DMS 273 treated with DMSO at 0.1 percent for 48 hours (cell line): Measurements from ENCODE around the gene WTIP.
"Not testable (repeated sequence)": the region's sequence is repeated elsewhere in the genome, so short reads cannot be mapped to it uniquely, and the experiment has no call there.

ENCODE experiments used
- DNase-seq: peaks from one replicate; lab custom pipeline; 2025; lab: John Stamatoyannopoulos, UW

Gene WTIP

GRCh38 chr19:34480971-34481841, at the start of gene WTIP:
Gene WTIP (plus strand): TSS chr19:34481758. CDS start chr19:34481975, 217 bp downstream.
- no peak for DNase-seq

DNA sequence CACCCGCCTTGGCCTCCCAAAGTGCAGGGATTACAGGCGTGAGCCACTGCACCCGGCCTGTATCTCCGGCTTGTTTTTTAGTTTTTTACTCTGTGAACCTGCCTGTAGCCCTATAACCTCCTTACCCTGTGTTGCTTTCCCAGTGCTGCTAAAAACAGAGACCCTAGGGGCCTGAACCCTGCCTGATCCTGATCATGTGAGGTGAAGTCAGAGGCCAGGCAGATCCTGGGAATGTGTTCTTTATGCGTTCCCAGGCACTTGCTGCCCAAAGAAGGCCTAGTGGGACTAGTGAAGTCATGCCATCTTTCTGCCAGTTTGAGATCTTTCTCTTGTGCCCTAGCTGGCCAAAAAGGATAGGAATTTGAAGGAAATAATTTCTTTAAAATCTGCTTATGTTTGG, 48.8 kb upstream of the WTIP start:
- DNase-seq, result no peak

- DNase-seq, result no peak
Measured at GRCh38 chr19:34436716-34437115, 44.8 kb upstream of the WTIP start.

GRCh38 chr19:34448191-34448590, 33.4 kb upstream of the WTIP start:
- DNase-seq, result no peak

DNA sequence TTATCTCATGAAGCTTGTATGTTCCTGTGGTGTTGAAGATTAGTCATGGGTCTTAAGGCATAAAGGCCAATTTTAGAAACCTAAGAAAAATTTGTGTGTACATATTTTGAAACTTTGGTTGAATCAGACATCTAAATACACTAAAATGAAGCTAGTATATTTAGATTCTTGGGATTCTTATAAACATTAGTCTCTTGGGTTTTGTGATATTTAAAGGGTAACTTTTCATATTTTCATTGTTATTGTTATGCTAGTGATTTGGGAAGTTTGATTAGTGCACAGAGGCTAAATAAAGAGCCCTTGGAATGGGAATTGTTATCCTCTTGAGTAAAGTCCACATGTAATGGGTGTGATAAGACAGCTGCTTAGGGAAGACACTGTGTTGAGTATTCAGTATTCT, 28.8 kb upstream of the WTIP start:
- DNase-seq, result no peak

DNA sequence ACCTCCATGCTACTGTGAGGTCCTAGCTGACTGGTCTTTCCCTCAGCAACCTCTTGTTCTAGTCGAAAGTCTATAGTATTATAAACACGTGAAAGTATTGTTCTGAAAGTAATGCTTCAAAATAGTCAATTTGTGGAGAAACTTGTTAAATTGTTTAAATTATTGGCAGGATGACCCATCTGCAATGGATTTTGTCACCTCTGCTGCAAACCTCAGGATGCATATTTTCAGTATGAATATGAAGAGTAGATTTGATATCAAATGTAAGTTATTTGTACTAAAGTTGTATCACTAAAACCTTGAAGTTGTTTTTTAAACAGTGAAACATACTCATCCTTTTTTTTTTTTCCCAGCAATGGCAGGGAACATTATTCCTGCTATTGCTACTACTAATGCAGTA, 27.5 kb upstream of the WTIP start:
- DNase-seq, result no peak

GRCh38 chr19:34454685-34455084, 26.9 kb upstream of the WTIP start:
- DNase-seq, result no peak

DNA sequence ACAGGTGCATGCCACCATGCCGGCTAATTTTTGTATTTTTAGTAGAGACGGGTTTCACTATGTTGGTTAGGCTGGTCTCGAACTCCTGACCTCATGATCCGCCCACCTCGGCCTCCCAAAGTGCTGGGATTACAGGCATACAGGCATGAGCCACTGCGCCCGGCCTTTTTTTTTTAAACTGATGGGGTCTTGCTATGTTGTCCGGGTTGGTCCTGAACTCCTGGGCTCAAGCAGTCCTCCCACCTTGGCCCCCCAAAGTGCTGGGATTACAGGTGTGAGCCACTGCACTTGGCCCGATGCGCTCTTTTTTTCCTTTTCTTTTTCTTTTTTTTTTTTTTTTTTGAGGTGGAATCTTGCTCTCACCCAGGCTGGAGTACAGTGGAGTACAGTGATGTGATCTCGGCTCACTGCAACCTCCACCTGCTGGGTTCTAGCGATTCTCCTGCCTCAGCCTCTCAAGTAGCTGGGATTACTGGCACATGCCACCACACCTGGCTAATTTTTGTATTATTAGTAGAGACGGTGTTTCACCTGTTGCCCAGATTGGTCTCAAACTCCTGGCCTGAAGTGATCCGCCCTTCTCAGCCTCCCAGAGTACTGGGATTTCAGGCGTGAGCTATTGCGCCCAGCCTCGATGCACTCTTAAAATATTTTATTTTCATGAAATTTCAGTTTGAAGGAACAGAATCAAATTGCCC, 25.6 kb upstream of the WTIP start:
- DNase-seq, result not testable (repeated sequence)

GRCh38 chr19:34457446-34457845, 24.1 kb upstream of the WTIP start:
- no peak for DNase-seq

GRCh38 chr19:34458677-34459076, 22.9 kb upstream of the WTIP start:
- no peak for DNase-seq

DNA sequence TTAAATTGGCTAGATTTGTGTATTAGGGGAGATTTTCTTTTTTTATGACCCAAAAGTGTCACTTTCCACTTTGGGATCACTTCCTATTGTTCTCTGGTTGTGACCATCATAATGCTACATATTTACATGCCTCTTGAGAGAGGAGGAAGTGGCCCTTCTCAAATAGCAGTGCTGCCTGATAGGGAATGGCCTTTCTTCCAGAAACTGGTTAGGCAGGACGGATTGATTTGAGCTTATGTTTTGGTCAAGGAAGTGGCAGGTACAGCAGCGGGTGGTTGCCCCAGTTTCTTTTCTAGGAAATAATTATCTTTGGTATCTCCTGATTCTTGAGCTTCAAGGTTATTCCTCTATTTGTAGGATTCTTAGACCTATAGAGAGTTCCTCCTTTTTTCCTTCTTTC, 21.9 kb upstream of the WTIP start:
- DNase-seq, result no peak

DNA sequence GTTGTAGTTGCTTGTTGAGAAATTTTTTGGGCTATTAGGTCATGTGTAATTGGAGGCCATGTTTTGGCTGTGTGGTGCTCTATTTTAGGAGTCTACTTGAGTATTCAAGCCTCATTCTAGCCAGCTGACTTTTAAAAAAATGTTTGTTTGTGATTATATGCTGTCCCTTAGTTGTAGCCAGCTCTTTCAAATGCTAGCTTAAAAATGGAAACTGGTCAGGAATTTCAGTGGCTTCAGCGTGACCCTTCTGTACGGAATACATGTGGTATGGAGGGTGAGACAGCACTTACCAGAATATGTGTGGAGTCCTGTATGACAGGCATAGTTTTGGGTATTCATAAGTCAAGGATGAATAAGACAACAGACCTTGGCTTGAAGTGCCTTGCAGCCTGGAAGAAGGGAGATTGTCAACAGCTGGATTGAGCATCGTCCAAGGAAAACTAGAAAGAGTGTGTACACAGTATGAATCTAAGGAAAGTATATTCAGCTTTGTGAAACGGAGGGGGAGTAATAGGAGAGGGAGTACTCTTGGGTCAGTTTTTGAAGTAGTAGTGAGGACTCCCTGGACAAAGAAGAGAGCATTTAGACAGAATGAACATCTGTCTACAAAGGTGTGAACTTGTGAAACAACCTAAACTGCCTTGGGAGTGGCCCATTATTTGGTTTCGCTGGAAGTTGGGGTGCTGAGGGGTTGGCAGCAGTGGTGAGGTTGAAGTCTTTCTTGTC, 20.0 kb upstream of the WTIP start:
- DNase-seq, result no peak

GRCh38 chr19:34464785-34465184, 16.8 kb upstream of the WTIP start:
- not testable (repeated sequence) for DNase-seq

- DNase-seq, result no peak
Measured at GRCh38 chr19:34468409-34468808, 13.1 kb upstream of the WTIP start.

GRCh38 chr19:34469026-34469425, 12.5 kb upstream of the WTIP start:
- DNase-seq, result not testable (repeated sequence)

DNA sequence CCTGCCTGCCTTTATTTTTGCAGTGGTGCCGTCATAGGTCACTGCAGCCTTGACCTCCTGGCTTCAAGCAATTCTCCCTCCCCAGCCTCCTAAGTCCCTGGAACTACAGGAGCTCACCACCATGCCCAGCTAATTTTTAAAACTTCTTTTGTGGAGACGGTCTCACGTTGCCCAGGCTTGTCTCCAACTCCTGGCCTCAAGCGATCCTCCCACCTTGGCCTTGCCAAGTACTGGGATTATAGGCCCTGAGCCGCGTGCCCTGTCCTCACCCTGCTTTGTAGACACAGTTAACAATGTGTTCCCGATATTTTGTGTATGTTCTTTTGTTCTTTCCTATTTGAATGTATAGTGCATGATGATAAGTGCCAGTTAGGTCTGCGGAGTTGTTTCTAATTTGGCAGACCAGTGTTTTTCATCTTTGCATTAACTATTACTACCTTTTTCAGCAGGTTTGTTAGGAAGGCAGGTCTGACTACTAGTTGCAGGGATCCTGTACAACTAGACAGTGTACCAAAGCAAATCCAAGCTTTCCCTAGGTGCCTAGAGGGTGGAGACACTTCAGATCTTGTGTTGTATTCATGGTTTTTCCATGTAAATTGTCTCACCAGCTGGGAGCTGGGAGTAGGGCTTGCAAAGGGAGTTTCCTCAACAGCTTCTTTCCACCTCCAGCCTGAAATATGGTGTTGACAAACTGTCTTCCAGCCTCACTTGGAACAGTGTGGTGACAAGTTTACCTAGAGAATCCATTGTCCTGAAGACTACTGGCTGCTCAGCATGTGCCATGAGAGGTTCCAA, 9.5 kb upstream of the WTIP start:
- no peak for DNase-seq

GRCh38 chr19:34474233-34474989, 7.1 kb upstream of the WTIP start:
- no peak for DNase-seq

GRCh38 chr19:34475026-34475974, 6.3 kb upstream of the WTIP start:
- DNase-seq, result no peak

DNA sequence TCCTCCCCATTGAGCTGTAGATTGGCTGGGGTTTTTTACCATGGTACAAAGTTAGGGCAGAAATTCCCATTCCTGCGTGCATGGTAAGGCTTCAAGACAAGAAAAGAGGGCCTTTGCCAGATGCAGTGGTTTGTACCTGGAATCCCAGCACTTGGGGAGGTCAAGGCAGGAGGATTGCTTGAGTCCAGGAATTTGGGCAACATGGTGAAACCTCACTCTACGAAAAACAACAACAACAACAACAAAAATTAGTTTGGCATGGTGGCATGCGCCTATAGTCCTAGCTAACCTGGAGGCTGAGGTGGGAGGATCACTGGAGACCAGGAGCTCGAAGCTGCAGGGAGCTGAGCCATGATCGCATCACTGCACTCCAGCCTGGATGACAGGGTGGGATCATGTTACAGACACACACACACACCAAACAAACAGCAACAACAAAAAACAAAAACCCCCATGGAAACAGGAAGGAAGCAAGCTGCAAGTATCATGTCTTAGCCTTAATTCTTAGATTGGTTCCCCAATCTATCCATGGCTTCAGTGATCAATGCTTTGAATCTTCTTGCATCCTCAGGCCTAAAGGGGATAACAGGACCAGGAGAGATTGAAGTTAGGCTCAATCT, 5.5 kb upstream of the WTIP start:
- DNase-seq, result no peak
